Epidermal melanocyte (primary cell): Measurements from ENCODE around the gene TDRD3.
A peak's percentile ranks its signal among the peaks of the same experiment; 100 is the strongest.

Source experiments
- DNase-seq: peaks from one replicate; pipeline ENCODE4 v3.0.0; 2011; ENCODE audit warnings: low spot score; ENCODE audit not compliant: insufficient read length

TDRD3 gene

DNA sequence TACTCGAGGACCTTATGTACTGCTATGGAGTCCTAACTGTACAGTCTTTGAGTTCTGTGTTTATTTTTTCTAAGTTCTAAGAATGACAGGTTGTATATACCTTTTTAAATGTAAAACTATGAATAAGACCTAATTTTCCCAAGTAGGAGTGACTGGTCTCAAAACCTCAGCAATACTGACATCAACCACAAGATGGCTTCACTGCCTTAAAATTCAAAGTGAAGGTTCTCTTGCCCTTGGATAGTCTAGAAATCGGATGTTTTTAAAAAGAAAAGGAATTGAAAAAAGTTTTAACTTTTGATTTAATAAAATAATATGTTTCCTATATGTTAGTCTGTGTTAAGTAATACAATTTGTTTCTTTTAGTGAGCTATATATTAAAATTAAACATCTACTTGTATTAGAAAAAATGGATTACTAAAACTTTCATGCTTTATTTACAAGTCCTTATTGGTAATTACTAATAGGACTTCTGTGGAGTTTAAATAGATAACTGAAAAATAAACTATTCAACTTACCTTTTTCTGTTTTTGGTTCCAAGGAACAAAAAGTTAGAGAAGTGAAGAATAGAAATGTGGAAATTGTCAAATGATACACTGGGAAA is 52.0 kb downstream of the TDRD3 start:
- DNase-seq, result peak; percentile 43

DNA sequence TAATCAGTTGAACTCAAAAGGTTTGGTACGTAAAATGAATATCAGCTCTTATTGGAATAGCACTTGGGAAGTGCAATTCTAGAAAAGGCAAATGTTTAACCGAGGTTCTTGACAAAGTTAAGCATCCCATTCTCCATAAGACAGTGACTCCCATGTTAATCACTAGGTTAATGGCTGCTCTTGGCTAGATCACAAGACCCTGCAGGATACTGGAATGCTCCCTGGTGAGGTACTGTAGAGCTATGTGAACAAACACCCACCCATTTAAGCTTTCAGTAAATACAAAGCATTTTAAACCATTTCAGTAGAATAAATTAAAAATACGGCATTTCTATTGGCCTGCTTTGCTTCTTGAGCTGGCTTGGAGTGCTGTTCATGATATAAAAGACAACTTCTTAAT is 56.5 kb downstream of the TDRD3 start:
- DNase-seq, result no peak

DNA sequence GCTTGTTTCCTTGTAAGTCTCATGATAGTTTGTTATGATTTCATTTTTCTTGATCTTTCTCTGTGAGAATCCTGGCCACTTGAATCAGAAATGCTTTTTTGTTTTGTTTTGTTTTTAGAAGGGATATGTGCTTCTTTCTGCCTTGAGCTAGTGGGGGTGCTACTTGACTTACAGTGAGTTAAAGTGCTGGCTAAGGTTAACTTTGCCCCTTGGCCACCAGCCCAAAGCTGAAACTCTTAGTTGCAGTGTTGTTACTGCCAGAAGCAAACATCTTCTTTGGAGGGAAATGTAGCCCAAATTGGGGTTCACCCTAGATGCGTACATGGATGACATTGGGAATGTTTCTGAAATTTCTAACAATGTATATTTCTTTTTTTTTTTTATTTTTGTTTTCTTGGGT is 57.4 kb downstream of the TDRD3 start:
- DNase-seq, result no peak

DNA sequence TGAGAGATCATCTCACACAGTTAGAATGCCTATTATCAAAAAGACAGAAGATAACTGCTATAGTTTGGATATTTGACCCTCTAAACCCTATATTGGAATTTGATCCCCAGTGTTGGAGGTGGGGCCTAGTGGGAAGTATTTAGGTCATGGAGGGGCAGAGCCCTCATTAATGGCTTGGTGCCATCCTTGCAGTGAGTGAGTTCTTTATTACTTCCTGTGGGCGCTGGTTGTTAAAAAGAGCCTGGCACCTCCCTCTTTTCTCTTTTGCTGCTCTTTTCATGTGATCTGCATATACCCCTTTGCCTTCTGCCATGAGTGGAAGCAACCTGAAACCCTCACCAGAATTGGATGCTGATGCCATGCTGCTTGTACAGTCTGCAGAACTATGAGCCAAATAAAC is 66.8 kb downstream of the TDRD3 start:
- no peak for DNase-seq

DNA sequence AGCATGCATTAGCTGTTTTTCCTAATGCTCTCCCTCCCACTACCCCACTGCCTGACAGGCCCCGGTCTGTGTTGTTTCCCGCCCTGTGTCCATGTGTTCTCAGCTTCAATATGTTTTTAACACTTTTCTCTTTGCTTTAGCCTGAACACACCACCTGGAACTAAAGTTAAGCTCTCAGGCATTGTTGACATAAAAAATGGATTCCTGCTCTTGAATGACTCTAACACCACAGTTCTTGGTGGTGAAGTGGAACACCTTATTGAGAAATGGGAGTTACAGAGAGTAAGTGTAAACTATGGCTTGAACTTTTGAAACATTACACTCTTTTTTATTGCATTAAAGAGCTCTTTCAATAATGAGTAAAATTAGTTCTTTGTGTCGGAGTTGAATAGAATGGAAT is 70.1 kb downstream of the TDRD3 start:
- no peak for DNase-seq

DNA sequence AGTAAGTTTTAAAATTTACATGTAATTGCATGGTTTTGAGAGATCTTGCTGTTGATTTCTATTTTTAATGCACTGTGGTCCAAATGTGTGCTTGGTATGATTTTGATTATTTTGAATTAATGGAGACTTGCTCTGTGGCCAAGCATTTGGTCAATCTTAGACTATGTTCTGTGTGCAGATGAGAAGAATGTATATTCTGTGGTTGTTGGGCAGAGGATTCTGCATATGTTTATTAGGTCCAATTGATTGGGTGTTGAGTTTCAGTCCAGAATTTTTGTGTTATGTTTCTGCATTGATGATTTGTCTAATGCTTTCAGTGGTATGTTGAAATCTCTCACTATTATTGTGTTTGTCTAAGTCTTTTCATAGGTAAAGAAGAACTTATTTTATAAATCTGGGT is 82.3 kb downstream of the TDRD3 start:
- no peak for DNase-seq

DNA sequence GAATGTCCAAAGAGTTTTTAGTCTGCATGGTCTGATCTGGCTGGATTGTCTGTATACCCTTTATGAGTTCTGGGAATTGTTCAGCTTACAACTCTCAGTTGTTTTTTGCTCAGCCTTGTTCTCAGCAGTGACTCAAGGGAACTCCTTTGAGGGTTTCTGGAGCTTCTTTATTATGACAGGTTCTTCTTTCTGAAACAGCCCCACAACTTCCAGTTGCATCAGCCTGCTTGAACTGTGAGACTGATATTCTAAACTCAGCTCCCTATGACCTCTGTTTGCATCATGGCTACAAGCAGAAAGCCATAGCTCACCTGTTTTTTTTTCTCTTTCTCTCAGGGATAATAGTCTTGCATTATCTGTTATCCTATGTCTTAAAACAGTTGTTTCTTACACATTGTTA is 85.0 kb downstream of the TDRD3 start:
- no peak for DNase-seq

DNA sequence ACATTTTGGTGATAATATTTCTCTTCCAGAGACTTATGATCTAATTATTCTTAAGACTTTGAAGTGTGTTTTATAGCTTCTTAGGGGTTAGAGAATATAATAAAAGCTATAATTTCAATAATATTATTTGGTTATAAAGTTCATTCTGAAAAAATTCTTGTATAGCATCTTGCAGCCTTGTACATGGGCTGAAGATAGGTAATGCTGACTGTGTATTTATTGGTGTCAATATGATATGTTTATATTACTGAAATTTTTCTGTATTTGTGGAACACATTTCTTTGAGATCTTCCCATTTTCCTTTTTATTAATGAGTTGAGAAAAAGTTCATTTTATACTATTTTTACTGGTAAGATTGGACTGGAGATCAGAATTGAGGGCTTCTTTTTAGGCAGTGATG is 87.8 kb downstream of the TDRD3 start:
- DNase-seq, result no peak

DNA sequence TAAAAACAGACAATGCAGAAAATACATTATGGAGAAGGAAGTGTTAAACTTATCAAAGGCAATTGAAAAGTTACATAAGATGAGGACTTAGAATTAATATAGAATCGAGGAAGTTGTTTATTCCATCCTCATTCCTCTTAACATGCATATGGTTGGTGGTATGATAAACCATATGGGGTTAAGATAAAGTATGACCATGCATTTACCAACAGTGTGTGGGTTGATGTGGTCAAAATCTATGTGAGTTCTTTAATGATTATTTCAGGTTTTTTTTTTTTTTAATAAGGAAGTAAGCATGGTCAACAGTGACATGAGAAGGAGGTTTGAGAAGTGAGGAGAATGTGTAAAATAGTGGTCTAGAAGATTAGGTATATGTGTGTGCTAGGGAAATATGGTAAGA is 94.5 kb downstream of the TDRD3 start:
- DNase-seq, result no peak

DNA sequence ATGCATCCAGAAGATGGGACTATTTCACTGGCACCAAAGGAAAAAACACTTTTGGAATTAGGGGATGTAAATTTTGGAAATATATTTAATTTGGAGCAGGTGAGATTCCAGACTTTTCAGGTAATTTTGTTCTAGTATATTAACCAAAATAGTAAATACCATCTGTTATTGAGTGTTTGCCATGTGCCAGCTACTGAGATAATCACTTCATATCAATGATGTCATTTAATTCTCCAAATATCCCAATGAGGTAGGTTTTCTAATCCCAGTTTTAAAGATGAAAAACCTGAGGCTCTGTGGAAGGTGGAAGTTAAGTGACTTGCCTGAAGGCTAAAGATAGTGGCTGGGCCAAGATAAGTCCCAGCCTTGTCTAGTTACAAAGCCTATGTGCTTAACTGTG is 95.2 kb downstream of the TDRD3 start:
- DNase-seq, result no peak

DNA sequence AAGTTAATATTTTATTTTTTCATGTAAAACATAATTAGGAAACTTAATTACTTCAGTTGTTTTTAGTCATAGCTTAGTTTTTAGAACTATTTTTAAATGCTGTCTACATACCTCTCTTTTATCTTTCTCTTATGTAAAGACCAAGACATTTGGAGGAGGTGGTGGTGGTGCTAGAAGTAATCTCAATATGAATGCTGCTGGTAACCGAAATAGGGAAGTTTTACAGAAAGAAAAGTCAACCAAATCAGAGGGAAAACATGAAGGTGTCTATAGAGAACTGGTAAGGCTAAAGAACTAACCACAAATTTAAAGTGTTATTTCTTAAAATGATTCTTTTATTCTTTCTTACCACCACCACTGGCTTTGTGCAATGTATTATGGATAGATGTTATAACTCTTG is 97.3 kb downstream of the TDRD3 start:
- no peak for DNase-seq

DNA sequence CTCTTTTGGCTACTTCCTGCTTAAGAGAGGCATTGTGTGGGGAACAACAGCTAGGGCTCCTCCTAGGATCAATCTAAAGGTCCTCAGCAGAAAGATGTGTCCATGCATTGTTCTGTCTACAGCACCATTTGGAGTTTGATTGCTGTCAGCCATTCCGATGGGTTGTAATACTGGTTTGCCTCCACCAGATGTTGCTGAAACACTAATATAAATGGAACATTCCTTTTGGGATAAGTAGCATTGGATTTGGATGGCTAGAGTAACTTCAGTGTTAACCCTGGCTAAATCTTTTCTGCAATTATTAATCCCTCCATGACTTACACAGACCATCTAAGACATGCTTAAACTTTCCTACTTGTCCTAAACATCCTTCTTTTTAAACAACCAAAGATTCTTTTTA is 104.2 kb downstream of the TDRD3 start:
- no peak for DNase-seq

DNA sequence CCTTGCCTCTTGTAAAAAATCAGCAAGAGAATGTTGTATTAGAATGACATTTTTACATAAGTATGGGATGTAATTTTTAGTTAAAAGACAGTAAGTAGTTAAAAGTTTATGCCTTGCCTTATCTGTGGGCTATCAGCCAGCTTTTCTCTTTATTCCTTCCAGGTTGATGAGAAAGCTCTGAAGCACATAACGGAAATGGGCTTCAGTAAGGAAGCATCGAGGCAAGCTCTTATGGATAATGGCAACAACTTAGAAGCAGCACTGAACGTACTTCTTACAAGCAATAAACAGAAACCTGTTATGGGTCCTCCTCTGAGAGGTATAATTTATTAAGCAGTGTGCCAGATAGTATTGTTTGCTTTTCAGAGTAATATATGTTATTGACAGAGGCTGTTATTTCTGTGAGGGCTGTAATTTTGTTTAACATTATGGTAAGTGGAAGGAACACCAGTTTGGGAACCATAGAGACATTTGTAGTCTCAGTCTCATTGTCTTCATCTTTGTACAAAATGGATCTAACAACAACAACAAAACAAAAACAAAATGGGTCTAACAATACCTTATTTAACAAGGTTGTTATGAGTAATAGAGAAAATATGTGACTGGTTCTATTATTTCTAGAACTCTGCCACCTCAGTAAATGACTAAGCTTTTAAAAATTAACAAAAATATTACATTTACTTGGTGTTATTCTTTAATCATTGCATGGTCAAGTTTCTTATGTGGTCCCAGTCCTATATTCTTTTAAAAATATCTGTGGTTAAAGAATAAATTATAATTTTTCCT is 112.8 kb downstream of the TDRD3 start:
- no peak for DNase-seq

DNA sequence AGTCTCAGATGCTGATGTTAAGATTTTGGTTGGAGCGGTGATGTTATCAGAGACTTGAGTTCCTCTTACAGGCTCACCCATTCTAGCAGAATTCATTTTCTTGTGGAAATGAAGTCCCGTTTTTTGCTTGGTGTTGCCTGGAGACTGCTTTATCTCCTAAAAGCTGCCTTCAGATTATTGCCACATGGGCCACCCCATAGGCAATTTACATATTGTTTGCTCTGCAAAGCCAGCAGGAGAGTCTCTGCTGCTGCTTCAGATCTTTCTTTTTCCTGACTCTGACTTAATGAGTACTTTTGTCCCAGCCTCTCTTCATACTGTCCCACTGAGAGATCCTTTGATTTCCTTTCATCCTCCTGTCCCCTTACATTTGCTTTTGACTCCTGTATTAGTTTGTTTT is 114.6 kb downstream of the TDRD3 start:
- no peak for DNase-seq

DNA sequence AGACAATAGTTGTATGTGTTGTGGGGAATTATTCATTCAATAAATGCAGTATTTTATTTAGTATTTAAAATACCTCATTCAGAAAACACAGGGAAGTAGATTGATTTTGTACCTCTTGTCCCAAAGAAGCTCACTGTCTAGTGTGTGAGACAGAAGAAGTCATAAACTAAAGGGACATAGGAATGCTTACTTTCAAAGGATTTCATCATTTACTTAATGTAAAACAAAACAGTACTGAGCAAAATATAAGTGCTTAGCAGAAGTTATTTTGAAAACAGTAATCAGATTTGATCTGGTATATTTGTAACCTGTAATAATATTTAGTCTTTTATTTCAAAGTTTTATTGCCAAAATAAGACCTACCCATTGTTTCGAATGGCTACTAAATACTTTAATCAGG is 117.9 kb downstream of the TDRD3 start:
- no peak for DNase-seq

DNA sequence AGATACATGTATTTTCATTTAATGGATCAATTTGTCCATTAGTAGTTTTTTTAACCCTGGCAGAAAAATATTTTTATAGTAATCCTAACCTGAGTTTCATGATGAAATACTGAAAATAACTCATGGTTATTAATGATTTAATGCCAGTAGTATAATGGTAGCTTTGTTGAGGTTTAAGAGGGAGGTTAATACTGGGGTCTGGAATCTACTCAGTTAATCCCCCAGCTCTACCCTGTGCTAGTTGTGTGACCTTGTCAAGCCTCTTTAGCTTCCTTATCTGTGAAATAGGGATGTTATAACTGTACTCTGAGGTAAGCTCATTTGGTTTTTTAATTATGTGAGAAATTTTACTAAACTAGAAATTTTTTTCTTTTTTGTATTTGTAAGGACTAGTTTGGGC is 122.5 kb downstream of the TDRD3 start:
- DNase-seq, result no peak

DNA sequence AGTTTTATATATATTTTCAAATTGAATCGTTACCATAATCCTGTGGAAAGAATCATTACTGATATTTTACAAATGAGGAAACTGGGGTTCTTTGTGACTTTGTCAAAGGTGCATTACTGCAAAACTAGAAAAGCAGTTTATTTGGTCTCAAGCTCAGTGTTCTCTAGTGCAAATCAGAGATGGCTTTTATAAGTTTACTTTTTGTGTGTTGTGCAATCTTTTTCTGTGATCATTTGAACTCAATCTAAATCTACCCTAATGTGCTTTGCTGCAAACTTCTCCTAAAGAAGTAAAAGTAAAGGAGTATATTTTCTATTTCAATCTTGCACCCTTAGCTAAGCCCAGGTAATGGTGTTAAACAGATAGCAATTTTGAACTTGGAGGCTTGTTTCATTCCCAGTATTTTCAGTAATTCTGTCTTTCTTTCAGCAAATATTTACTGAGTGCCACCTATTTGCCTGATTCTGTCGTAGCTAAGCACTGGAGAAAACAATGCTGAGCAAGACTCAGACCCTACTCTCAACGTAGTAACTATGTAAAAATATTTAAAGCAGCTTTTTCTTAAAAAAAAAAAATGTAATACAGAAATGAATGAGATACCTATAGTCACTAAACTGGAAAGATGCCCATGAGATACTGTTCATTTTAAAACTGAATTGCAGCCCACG is 124.0 kb downstream of the TDRD3 start:
- DNase-seq, result no peak

DNA sequence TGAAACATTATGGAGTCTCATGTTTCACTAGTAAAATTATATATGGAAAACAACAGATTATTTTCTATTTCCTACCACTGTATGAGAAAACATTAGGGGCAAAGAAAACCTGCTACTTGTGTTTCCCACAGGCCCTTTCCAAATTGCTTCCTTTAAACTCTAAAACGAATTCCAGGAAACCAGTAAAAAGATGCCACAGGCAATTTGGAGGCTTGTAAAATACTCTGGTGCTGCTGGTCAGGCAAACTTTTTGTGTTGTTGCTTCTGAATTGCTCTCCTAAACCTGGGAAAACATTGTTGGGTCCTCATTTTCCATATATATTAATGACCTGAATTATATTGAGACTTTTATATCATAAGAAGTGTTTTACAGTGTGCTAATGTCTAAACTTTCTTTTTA is 141.5 kb downstream of the TDRD3 start:
- no peak for DNase-seq

DNA sequence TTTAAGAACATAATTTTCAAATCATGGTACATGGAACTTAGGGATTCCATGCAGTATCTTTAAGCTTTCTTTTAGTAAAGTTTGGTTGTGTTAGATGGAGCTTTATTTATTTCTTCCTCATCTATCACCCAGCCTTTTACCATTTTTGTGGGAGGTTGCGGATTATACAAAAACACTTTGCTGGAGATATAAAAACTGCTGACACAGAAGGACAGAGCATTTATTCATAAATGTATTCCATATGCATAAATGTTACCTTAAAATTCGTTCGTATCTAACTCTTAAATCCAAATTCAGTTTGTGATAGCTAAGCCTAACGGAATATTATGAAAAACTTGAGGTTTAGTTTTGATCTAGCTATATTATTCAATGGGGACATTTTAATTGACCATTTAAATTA is 143.3 kb downstream of the TDRD3 start:
- DNase-seq, result no peak

DNA sequence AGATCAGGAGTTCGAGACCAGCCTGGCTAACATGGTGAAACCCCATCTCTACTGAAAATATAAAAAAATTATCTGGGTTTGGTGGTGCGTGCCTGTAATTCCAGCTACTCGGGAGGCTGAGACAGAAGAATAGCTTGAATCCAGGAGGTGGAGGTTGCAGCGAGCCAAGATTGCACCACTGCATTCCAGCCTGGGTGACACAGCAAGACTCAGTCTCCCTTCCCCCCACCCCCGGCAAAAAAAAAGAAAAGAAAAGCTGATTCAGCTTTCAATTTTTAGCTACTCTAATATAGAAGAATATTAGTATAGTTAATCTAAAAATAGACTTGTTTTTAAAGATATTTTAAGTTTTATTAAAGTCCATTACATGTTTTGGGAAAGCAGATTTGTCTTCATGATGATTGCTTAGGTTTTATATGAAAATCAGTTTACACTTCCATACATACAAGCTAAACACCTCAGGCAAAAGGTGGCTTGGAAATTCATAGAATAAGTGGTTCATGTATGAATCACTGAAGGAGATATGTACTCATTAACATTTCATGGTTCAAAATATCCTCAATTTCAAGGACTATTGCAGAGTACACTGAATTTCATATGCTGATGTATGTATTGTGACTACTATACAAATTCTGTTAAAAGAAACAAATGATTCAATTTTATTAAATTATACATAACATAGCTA is 165.2 kb downstream of the TDRD3 start:
- no peak for DNase-seq

DNA sequence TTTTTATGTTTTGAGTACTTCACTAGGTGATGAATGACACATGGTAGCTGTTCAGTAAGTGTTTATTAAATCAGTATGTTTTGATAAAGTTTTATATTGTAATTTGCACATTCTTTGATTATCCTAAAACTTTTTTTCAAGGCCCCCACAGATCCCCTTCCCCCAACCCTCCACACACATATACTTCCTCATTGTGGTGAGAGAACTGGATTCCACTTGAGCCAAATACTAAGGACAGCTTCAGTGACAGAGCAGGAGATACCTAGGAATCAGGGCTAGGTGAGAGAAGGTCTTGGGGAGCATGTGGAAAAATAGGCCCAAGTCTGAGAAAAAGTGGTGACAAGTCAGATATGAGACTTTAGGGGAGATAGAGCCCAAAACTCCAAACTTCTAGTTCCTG is 174.6 kb downstream of the TDRD3 start:
- DNase-seq, result no peak
